Measurements from ENCODE around the gene PDGFD.

DNA sequence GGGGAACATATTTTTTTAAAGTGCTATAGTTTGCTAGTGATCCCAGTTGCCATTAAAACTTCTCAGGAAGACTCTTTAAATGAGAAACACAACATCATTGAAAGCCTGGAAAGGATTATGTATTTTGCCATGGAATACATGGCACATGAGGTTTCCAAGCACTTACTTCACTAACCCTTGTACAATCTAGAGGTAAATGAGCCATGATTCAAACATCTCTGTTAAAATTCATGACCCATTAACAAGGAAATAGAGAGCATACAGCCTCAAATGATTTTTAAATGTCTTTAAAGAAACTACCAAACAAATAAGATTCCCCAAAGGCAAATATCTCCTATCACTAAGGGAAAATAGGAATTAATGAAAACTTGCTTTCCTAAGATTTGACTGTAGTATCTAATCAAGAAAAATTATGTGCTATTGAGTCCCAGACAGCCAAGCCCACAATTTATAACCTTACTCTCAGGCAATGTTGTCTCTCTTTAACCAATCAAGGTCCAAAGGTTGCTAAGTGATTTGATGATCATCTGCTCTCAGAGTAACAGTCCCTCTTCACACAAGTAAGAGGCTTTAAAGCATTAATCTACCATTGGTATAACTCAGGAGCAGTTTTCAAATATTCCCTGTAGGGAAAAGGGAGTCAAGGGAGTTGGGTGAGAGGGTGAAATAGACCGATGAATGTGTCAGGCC is 219.6 kb downstream of the PDGFD start:
- no peak for TF ChIP-seq EZH2 (IDR thresholded peaks at IDR 0.05; ENCODE audit: low read length)
- TF ChIP-seq, protein P1, sequence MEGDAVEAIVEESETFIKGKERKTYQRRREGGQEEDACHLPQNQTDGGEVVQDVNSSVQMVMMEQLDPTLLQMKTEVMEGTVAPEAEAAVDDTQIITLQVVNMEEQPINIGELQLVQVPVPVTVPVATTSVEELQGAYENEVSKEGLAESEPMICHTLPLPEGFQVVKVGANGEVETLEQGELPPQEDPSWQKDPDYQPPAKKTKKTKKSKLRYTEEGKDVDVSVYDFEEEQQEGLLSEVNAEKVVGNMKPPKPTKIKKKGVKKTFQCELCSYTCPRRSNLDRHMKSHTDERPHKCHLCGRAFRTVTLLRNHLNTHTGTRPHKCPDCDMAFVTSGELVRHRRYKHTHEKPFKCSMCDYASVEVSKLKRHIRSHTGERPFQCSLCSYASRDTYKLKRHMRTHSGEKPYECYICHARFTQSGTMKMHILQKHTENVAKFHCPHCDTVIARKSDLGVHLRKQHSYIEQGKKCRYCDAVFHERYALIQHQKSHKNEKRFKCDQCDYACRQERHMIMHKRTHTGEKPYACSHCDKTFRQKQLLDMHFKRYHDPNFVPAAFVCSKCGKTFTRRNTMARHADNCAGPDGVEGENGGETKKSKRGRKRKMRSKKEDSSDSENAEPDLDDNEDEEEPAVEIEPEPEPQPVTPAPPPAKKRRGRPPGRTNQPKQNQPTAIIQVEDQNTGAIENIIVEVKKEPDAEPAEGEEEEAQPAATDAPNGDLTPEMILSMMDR (optimal IDR thresholded peaks at IDR 0.05 in 1 of 3, IDR thresholded peaks at IDR 0.05 in 1 of 3, conservative IDR thresholded peaks at IDR 0.05 in 1 of 3; ENCODE audit: extremely low read depth in 1 of 3, insufficient read depth in 2 of 3, low read length in 3 of 3): no peak
